ENCODE data around the gene CDCA7L.
"Not testable (repeated sequence)": the region's sequence is repeated elsewhere in the genome, so short reads cannot be mapped to it uniquely, and the experiment has no call there.

DNA sequence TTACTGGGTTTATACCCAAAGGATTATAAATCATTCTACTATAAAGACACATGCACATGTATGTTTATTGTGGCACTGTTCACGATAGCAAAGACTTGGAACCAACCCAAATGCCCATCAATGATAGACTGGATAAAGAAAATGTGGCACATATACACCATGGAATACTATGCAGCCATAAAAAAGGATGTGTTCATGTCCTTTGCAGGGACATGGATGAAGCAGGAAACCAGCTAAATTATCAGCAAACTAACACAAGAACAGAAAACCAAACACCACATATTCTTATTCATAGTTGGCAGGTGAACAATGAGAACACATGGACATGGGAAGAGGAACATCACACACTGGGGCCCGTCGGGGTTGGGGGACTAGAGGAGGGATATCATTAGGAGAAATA, 12.4 kb downstream of the CDCA7L start:
- not testable (repeated sequence) for TF ChIP-seq CTCF (tag by site-specific recombination; IDR thresholded peaks at IDR 0.05); ZNF10 (tag by site-specific recombination; IDR thresholded peaks at IDR 0.05); ZNF24 (tag by site-specific recombination; IDR thresholded peaks at IDR 0.05); ZNF561 (tag by site-specific recombination; IDR thresholded peaks at IDR 0.05; ENCODE audit: borderline replicate concordance); TCF7L2 (IDR thresholded peaks at IDR 0.05; ENCODE audit: borderline replicate concordance, low read depth, low read length); ZNF133 (tag by site-specific recombination; IDR thresholded peaks at IDR 0.05); YY1 (tag by site-specific recombination; IDR thresholded peaks at IDR 0.05); ATF2 (tag by site-specific recombination; IDR thresholded peaks at IDR 0.05; ENCODE audit: low read depth); HOXD13 (CRISPR knock-in tag; IDR thresholded peaks at IDR 0.05; ENCODE audit: borderline replicate concordance); ZNF350 (tag by site-specific recombination; IDR thresholded peaks at IDR 0.05)
- TF ChIP-seq, protein P1, sequence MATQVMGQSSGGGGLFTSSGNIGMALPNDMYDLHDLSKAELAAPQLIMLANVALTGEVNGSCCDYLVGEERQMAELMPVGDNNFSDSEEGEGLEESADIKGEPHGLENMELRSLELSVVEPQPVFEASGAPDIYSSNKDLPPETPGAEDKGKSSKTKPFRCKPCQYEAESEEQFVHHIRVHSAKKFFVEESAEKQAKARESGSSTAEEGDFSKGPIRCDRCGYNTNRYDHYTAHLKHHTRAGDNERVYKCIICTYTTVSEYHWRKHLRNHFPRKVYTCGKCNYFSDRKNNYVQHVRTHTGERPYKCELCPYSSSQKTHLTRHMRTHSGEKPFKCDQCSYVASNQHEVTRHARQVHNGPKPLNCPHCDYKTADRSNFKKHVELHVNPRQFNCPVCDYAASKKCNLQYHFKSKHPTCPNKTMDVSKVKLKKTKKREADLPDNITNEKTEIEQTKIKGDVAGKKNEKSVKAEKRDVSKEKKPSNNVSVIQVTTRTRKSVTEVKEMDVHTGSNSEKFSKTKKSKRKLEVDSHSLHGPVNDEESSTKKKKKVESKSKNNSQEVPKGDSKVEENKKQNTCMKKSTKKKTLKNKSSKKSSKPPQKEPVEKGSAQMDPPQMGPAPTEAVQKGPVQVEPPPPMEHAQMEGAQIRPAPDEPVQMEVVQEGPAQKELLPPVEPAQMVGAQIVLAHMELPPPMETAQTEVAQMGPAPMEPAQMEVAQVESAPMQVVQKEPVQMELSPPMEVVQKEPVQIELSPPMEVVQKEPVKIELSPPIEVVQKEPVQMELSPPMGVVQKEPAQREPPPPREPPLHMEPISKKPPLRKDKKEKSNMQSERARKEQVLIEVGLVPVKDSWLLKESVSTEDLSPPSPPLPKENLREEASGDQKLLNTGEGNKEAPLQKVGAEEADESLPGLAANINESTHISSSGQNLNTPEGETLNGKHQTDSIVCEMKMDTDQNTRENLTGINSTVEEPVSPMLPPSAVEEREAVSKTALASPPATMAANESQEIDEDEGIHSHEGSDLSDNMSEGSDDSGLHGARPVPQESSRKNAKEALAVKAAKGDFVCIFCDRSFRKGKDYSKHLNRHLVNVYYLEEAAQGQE (tag by site-specific recombination; IDR thresholded peaks at IDR 0.05): not testable (repeated sequence)
